H4 (cell line): ENCODE measurements around the gene PIM2. TPM values are rescaled to one million over a fixed set of nuclear protein-coding genes. Genes with fewer than 3 reads are reported as not detected.
"Not testable (repeated sequence)": the region's sequence is repeated elsewhere in the genome, so short reads cannot be mapped to it uniquely, and the experiment has no call there.

ENCODE experiments used
- DNase-seq: peaks from one replicate; pipeline ENCODE4 v3.0.0-alpha.2; 2015; ENCODE audit warnings: low spot score
- total RNA-seq: library from RNA; depleted of rRNA; stranded (reverse); fragments of >200 nt; shearing (Covaris generic); gene quantifications from 2 replicates; pipeline ENCODE4 v1.2.3, GENCODE V29; 2014; rRNA removed

PIM2 gene
- total RNA-seq, 1 experiment from 2014 or later, result 10.8 TPM

DNA sequence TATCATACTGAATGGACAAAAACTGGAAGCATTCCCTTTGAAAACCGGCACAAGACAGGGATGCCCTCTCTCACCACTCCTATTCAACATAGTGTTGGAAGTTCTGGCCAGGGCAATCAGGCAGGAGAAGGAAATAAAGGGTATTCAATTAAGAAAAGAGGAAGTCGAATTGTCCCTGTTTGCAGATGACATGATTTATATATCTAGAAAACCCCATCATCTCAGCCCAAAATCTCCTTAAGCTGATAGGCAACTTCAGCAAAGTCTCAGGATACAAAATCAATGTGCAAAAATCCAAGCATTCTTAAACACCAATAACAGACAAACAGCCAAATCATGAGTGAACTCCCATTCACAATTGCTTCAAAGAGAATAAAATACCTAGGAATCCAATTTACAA, 46.8 kb downstream of the PIM2 start:
- not testable (repeated sequence) for DNase-seq

DNA sequence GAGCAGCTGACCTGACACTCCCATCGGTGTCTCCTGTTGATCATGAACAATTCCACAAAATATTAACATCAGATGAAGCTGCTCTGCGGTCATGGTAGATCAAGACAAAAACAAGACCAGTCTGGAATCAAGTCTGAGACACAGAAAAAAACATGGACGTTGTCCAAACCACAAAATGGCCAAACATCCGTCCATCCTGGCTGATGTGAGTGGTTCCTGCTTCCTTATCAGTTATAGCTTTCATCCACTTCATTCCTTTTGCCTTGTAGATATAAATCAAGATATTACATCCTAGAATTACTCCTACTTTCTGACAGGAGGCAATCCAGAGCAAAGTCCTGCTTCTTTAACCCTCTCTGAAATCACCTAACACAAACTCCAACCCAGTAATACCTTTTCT, 54.6 kb downstream of the PIM2 start:
- peak; percentile 41 for DNase-seq

Other genes with a start within 250 kb of the PIM2 start
- 0.10 and 0.16 TPM in 2 replicates for gene WAS, start 235.2 kb downstream of the PIM2 start, total RNA-seq
- gene SUV39H1, start 222.3 kb downstream of the PIM2 start, total RNA-seq, result 11.8 and 13.6 TPM in 2 replicates
- not detected in 2 replicates for gene GLOD5, start 157.3 kb downstream of the PIM2 start, total RNA-seq
- gene GATA1, start 132.4 kb downstream of the PIM2 start, total RNA-seq, result not detected in 2 replicates
- 18.7 and 25.2 TPM in 2 replicates for gene HDAC6, start 117.0 kb downstream of the PIM2 start, total RNA-seq
- gene ERAS, start 92.5 kb downstream of the PIM2 start, total RNA-seq, result not detected in 2 replicates
- 9.9 and 16.0 TPM in 2 replicates for gene PCSK1N, start 83.4 kb downstream of the PIM2 start, total RNA-seq
- gene TIMM17B, start 21.3 kb downstream of the PIM2 start, total RNA-seq, result 59.1 and 61.2 TPM in 2 replicates
- 53.0 and 61.4 TPM in 2 replicates for gene PQBP1, start 21.1 kb downstream of the PIM2 start, total RNA-seq
- 23.2 and 32.8 TPM in 2 replicates for gene SLC35A2, start 7.4 kb downstream of the PIM2 start, total RNA-seq
- gene OTUD5, start 38.6 kb upstream of the PIM2 start, total RNA-seq, result 22.3 and 34.2 TPM in 2 replicates
- gene KCND1, start 52.8 kb upstream of the PIM2 start, total RNA-seq, result 0.12 TPM in 1 of 2 replicates, not detected in the other
- gene GRIPAP1, start 83.2 kb upstream of the PIM2 start, total RNA-seq, result 15.3 and 15.9 TPM in 2 replicates
- gene TFE3, start 124.3 kb upstream of the PIM2 start, total RNA-seq, result 23.7 and 47.1 TPM in 2 replicates
- 0.08 and 0.31 TPM in 2 replicates for gene CCDC120, start 140.0 kb upstream of the PIM2 start, total RNA-seq
- 12.5 and 18.2 TPM in 2 replicates for gene PRAF2, start 155.0 kb upstream of the PIM2 start, total RNA-seq
- gene WDR45, start 160.9 kb upstream of the PIM2 start, total RNA-seq, result 50.0 and 57.6 TPM in 2 replicates
- gene GPKOW, start 204.7 kb upstream of the PIM2 start, total RNA-seq, result 18.1 and 24.6 TPM in 2 replicates
- 0.48 and 2.3 TPM in 2 replicates for gene MAGIX, start 243.7 kb upstream of the PIM2 start, total RNA-seq